OCI-LY3 (cell line): Measurements from ENCODE around the gene DUSP1.

Source experiments
- H2AFZ ChIP-seq: fragments of 200-600, 300-600 bp; shearing (Covaris generic); 2 replicates; pipeline ENCODE4 v1.6.0; 2014; ENCODE audit warnings: antibody characterized with exemption, low read depth, low read length
- H3K27ac ChIP-seq: fragments of 200-600, 300-600 bp; sonication (generic); 2 replicates; pipeline ENCODE4 v1.5.1; 2014; ENCODE audit warnings: mild to moderate bottlenecking, low read length, moderate library complexity, mixed read lengths
- H3K27me3 ChIP-seq: fragments of 200-600, 300-600 bp; sonication (generic); 2 replicates; pipeline ENCODE4 v1.6.1; 2014; ENCODE audit warnings: low read depth, low read length, mixed read lengths
- H3K36me3 ChIP-seq: fragments of 200-600, 300-600 bp; sonication (generic); replicated peaks from 2 replicates; pipeline ENCODE3; 2014; ENCODE audit warnings: low read depth, low read length, mixed read lengths
- H3K4me1 ChIP-seq: fragments of 300-600, 200-600 bp; sonication (generic); 2 replicates; pipeline ENCODE4 v1.6.1; 2014; ENCODE audit warnings: low read length, mixed read lengths
- H3K4me2 ChIP-seq: fragments of 200-600, 300-600 bp; sonication (generic); 2 replicates; pipeline ENCODE4 v1.6.1; 2014; ENCODE audit warnings: low read length, mixed read lengths
- H3K4me3 ChIP-seq: fragments of 300-600, 200-600 bp; sonication (generic); 2 replicates; pipeline ENCODE4 v1.5.1; 2014; ENCODE audit warnings: antibody characterized with exemption, mild to moderate bottlenecking, low read length, moderate library complexity
- H3K79me2 ChIP-seq: fragments of 300-600, 200-600 bp; shearing (Covaris generic); 2 replicates; pipeline ENCODE4 v1.6.1; 2014; ENCODE audit warnings: mild to moderate bottlenecking, low read length, mixed read lengths
- H3K9ac ChIP-seq: fragments of 300-600, 200-600 bp; shearing (Covaris generic); 2 replicates; pipeline ENCODE4 v1.6.0; 2014; ENCODE audit warnings: mild to moderate bottlenecking, low read length, moderate library complexity
- H3K9me3 ChIP-seq: fragments of 200-600, 300-600 bp; shearing (Covaris generic); 2 replicates; pipeline ENCODE4 v1.6.1; 2014; ENCODE audit warnings: low read length, mixed read lengths; ENCODE audit not compliant: insufficient read depth
- H4K20me1 ChIP-seq: fragments of 200-600, 300-600 bp; sonication (generic); 2 replicates; pipeline ENCODE4 v1.6.1; 2016; ENCODE audit warnings: low read length, mixed read lengths; ENCODE audit not compliant: insufficient read depth
- CTCF ChIP-seq: fragments of 200-600, 300-600 bp; sonication (generic); IDR thresholded peaks from 2 replicates; pipeline ENCODE4 v1.5.1; 2014; ENCODE audit warnings: antibody characterized with exemption, low read length, low read depth
- EZH2phosphoT487 ChIP-seq: fragments of 200-600 bp; shearing (Covaris generic); IDR thresholded peaks from 2 replicates; pipeline ENCODE4 v1.6.1; 2018; ENCODE audit warnings: antibody characterized with exemption, mixed run types, low read depth

DUSP1 gene

GRCh38 chr5:172800088-172800551 lies 29.1 kb upstream of the DUSP1 start:
- peaks cover 31% of the 10 kb centered on the region for H3K4me1 ChIP-seq
- H3K27ac ChIP-seq, result no peak overlapping the region
- H4K20me1 ChIP-seq, result no peaks in the 10 kb centered on the region
- H3K9ac ChIP-seq, result no peak overlapping the region
- no peak overlapping the region for H3K4me2 ChIP-seq
- H3K36me3 ChIP-seq, result no peaks in the 10 kb centered on the region
- TF ChIP-seq CTCF, result no peak
- H2AFZ ChIP-seq, result no peak overlapping the region
- no peaks in the 10 kb centered on the region for H3K9me3 ChIP-seq
- no peak overlapping the region for H3K4me3 ChIP-seq
- H3K27me3 ChIP-seq, result no peaks in the 10 kb centered on the region
- no peaks in the 10 kb centered on the region for H3K79me2 ChIP-seq

DNA sequence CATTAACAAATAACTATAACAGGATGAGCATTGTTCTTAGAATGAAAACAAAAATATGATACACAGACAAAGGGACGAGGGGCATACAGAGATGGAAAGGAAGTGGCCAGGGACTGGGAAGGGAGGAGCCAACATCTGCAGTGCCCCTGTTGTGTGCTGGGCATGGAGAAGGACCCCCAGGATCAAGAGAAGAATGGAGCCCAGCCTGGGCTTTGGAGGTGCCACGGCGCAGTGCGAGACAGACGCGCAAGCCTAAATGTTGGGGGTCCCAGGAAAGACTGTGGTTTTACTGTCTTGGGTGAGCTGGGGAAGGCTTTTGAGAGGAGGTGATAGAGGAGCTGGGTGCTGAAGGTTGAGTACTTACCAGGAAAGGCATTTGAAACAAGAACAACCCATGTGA lies 28.4 kb upstream of the DUSP1 start:
- no peaks in the 10 kb centered on the region for H3K27me3 ChIP-seq
- H3K4me1 ChIP-seq, result peaks cover 34% of the 10 kb centered on the region
- no peak overlapping the region for H3K9ac ChIP-seq
- H3K9me3 ChIP-seq, result 0 out of 2 replicates have a peak, but pooled peaks cover 1% of the 10 kb centered on the region
- no peak overlapping the region for H2AFZ ChIP-seq
- no peak overlapping the region for H3K4me3 ChIP-seq
- TF ChIP-seq CTCF (no peak), EZH2phosphoT487 (no peak)
- H3K36me3 ChIP-seq, result no peaks in the 10 kb centered on the region
- H3K27ac ChIP-seq, result no peak overlapping the region
- no peak overlapping the region for H3K4me2 ChIP-seq
- no peaks in the 10 kb centered on the region for H3K79me2 ChIP-seq
- no peaks in the 10 kb centered on the region for H4K20me1 ChIP-seq

DNA sequence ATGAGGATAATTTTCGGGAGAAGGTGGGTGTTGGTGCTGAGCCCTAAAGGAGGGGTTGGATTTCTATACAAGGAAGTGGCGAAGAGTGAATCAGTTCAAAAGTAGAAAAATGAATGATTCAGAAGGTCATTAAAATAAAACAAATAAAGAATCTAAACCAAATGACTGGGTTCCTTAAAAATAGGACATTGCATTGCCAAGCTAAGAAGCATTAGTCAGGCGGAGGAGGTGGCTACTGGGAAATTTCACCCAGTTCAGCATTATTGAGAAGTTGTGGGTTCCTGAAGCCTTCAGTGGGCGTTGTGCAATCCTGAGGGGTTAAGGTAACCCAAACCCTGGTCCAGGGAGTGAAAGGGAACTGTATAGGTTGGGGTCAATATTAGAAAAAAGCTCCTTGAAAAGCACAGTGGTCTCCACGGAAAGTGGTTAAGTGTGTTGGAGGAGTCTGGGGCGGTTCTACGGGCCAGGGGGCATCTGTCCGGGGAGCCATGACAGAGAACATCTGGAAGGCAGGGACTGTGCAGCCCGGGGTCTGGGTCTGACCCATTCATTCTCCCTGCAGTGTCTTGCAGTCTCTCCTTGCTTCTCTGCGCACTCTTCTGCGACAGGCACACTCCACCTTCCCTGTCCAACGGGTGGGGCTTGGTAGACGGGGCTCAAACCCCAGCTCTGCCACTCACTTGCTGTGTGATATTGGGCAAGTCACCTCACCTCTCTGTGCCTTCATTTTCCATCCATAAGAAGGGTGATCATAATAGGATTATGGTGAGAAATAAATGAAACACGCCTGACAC lies 27.6 kb upstream of the DUSP1 start:
- peaks cover 42% of the 10 kb centered on the region for H3K4me1 ChIP-seq
- H3K27ac ChIP-seq, result no peak overlapping the region
- no peaks in the 10 kb centered on the region for H4K20me1 ChIP-seq
- no peak overlapping the region for H3K9ac ChIP-seq
- H3K79me2 ChIP-seq, result no peaks in the 10 kb centered on the region
- no peaks in the 10 kb centered on the region for H3K27me3 ChIP-seq
- H3K4me2 ChIP-seq, result peak overlapping the region; percentile 65
- peaks cover 8% of the 10 kb centered on the region; the same call in 1 of the 2 replicates for H3K9me3 ChIP-seq
- TF ChIP-seq CTCF (no peak), EZH2phosphoT487 (no peak)
- peak overlapping the region; percentile 40; the same call in 1 of the 2 replicates for H3K4me3 ChIP-seq
- no peak overlapping the region for H2AFZ ChIP-seq
- peaks cover under 1% of the 10 kb centered on the region for H3K36me3 ChIP-seq

DNA sequence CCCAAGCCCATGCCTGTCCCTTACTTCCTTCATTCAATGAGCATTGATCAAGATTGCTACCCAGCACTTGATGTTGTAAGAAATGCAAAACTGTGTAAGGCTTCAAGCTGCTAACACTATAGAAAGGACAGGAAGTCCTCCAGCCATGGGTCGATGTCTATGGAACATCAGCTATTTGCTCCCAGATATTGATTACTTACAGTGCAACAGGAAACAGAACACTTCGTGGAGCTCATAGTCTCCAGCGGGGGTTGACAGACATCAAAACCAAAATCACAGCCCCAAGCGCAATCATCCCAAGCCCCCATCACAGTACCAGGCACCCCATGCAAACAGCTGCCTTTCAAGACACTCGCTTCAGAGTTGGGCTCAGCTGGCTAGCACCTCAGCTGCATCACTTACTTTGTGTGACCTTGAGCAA lies 26.8 kb upstream of the DUSP1 start:
- H3K27ac ChIP-seq, result peak overlapping the region; percentile 22; the same call in 1 of the 2 replicates
- no peaks in the 10 kb centered on the region for H3K79me2 ChIP-seq
- H4K20me1 ChIP-seq, result no peaks in the 10 kb centered on the region
- peaks cover 9% of the 10 kb centered on the region; the same call in 1 of the 2 replicates for H3K9me3 ChIP-seq
- H3K27me3 ChIP-seq, result no peaks in the 10 kb centered on the region
- peak overlapping the region; percentile 58 for H2AFZ ChIP-seq
- peaks cover 44% of the 10 kb centered on the region for H3K4me1 ChIP-seq
- no peak for TF ChIP-seq EZH2phosphoT487
- no peak for TF ChIP-seq CTCF
- peak overlapping the region; percentile 40; the same call in 1 of the 2 replicates for H3K4me3 ChIP-seq
- H3K9ac ChIP-seq, result no peak overlapping the region
- peaks cover 2% of the 10 kb centered on the region for H3K36me3 ChIP-seq
- H3K4me2 ChIP-seq, result peak overlapping the region; percentile 65
